GM23338 (cell line): Measurements from ENCODE around the gene GTF3C1. TPM values are rescaled to one million over a fixed set of nuclear protein-coding genes. Genes with fewer than 3 reads are reported as not detected.

Experiments
- ATAC-seq: fragments of 200-7000 bp; cut with Tn5 transposase; 3 replicates; pipeline ENCODE4 v1.9.1; 2020
- DNase-seq: peaks from one replicate; pipeline ENCODE4 v3.0.0-alpha.2; 2015; ENCODE audit warnings: low spot score
- H2AFZ ChIP-seq: fragments of 200-600 bp; sonication (generic); 2 replicates; pipeline ENCODE4 v1.8.0; 2016; ENCODE audit warnings: antibody characterized with exemption, mild to moderate bottlenecking, moderate library complexity
- H3F3A ChIP-seq: fragments of 200-600 bp; sonication (generic); replicated peaks from 2 replicates; pipeline ENCODE4 v1.8.0; 2017; ENCODE audit warnings: antibody characterized with exemption, mixed run types, low read depth
- H3K27ac ChIP-seq: fragments of 200-600 bp; sonication (generic); 2 replicates; pipeline ENCODE4 v1.6.1; 2016; ENCODE audit warnings: low read depth
- H3K27me3 ChIP-seq: fragments of 200-600 bp; sonication (generic); 2 replicates; pipeline ENCODE4 v1.8.0; 2016; ENCODE audit warnings: mild to moderate bottlenecking, mixed run types, moderate library complexity; ENCODE audit not compliant: insufficient read depth
- H3K36me3 ChIP-seq: fragments of 200-600 bp; sonication (generic); 2 replicates; pipeline ENCODE4 v1.8.0; 2016; ENCODE audit warnings: mild to moderate bottlenecking; ENCODE audit not compliant: insufficient read depth
- H3K4me1 ChIP-seq: fragments of 200-600 bp; sonication (generic); 2 replicates; pipeline ENCODE4 v1.8.0; 2016; ENCODE audit warnings: mild to moderate bottlenecking, moderate library complexity; ENCODE audit not compliant: insufficient read depth
- H3K4me2 ChIP-seq: fragments of 200-600 bp; sonication (generic); 2 replicates; pipeline ENCODE4 v1.7.1; 2017; ENCODE audit warnings: mixed run types
- H3K4me3 ChIP-seq: fragments of 200-600 bp; sonication (generic); 2 replicates; pipeline ENCODE4 v1.6.1; 2016; ENCODE audit warnings: mixed run types
- H3K79me2 ChIP-seq: fragments of 200-600 bp; sonication (generic); replicated peaks from 2 replicates; pipeline ENCODE4 v1.8.0; 2017; ENCODE audit warnings: mild to moderate bottlenecking; ENCODE audit not compliant: insufficient read depth
- H3K9me2 ChIP-seq: fragments of 200-600 bp; sonication (generic); 2 replicates; pipeline ENCODE4 v1.8.0; 2017; ENCODE audit not compliant: insufficient read depth
- H4K20me1 ChIP-seq: fragments of 200-600 bp; sonication (generic); replicated peaks from 2 replicates; pipeline ENCODE4 v1.8.0; 2017; ENCODE audit warnings: mild to moderate bottlenecking; ENCODE audit not compliant: insufficient read depth
- H3K27ac Mint-ChIP-seq: 2 replicates; pipeline ENCODE4 v1.8.0; 2020; ENCODE audit warnings: inconsistent platforms, mild to moderate bottlenecking, moderate library complexity, mixed read lengths
- H3K27me3 Mint-ChIP-seq: 3 replicates; pipeline ENCODE4 v1.8.0; 2022; ENCODE audit warnings: low read depth, mild to moderate bottlenecking, moderate library complexity, mixed read lengths, inconsistent platforms; ENCODE audit not compliant: insufficient read depth, poor library complexity
- H3K36me3 Mint-ChIP-seq: 3 replicates; pipeline ENCODE4 v1.8.0; 2021; ENCODE audit warnings: low read depth, mild to moderate bottlenecking, inconsistent platforms, moderate library complexity, mixed read lengths
- H3K4me1 Mint-ChIP-seq: 3 replicates; pipeline ENCODE4 v1.8.0; 2020; ENCODE audit warnings: mild to moderate bottlenecking, inconsistent platforms, mixed read lengths
- H3K4me3 Mint-ChIP-seq: 3 replicates; pipeline ENCODE4 v1.8.0; 2021; ENCODE audit warnings: moderate library complexity, mild to moderate bottlenecking, inconsistent platforms, mixed read lengths
- H3K9me3 Mint-ChIP-seq: 3 replicates; pipeline ENCODE4 v1.8.0; 2020; ENCODE audit warnings: moderate library complexity, mild to moderate bottlenecking, inconsistent platforms, mixed read lengths
- EZH2 ChIP-seq: fragments of 200-600 bp; sonication (generic); IDR thresholded peaks from one replicate; pipeline ENCODE4 v1.8.0; 2017; ENCODE audit warnings: antibody characterized with exemption, mild to moderate bottlenecking, low read depth; ENCODE audit not compliant: unreplicated experiment
- EZH2phosphoT487 ChIP-seq: fragments of 200-600 bp; sonication (generic); IDR thresholded peaks from one replicate; pipeline ENCODE4 v1.8.1; 2018; ENCODE audit warnings: antibody characterized with exemption; ENCODE audit not compliant: unreplicated experiment
- NANOG ChIP-seq: IDR thresholded peaks from 2 replicates; pipeline ENCODE4 v1.6.1; 2016; ENCODE audit warnings: antibody characterized with exemption, borderline replicate concordance
- REST ChIP-seq: IDR thresholded peaks from one replicate; pipeline ENCODE4 v1.6.1; 2018; ENCODE audit warnings: antibody characterized with exemption; ENCODE audit not compliant: unreplicated experiment
- STAT1 ChIP-seq: IDR thresholded peaks from one replicate; pipeline ENCODE4 v1.6.1; 2016; ENCODE audit warnings: antibody characterized with exemption; ENCODE audit not compliant: unreplicated experiment
- ZNF114 ChIP-seq: fragments of 250-450 bp; sonication (Bioruptor Pico); IDR thresholded peaks from 2 replicates; pipeline ENCODE4 v1.5.0; 2020; ENCODE audit warnings: mild to moderate bottlenecking, moderate library complexity
- ZNF331 ChIP-seq: fragments of 250-450 bp; sonication (Bioruptor Pico); IDR thresholded peaks from 2 replicates; pipeline ENCODE4 v1.5.0; 2020; ENCODE audit warnings: low read depth, mild to moderate bottlenecking, moderate library complexity
- ZNF462 ChIP-seq: fragments of 250-450 bp; sonication (Bioruptor Pico); IDR thresholded peaks from 2 replicates; pipeline ENCODE4 v1.5.0; 2020; ENCODE audit warnings: mild to moderate bottlenecking, moderate library complexity
- polyA plus RNA-seq: library from polyadenylated mRNA; unstranded; fragments of >200 nt; fragmentation: Nextera tagmentation; extraction: Ambion mirVana; gene quantifications from 2 replicates; pipeline ENCODE4 v1.2.1, GENCODE V29; 2016
- total RNA-seq: library from RNA; depleted of rRNA; stranded (reverse); fragments of >200 nt; shearing (Covaris generic); gene quantifications from 2 replicates; pipeline ENCODE4 v1.2.3, GENCODE V29; 2014
- TF ChIP-seq, protein P1 (sequence below): IDR thresholded peaks from 2 replicates; pipeline ENCODE4 v1.6.1; 2016; ENCODE audit warnings: antibody characterized with exemption

GTF3C1 gene
- total and polyA plus RNA-seq, 2 experiments from 2014 or later = 78.5 to 138 TPM

- no peak for TF ChIP-seq ZNF462
- no peak for TF ChIP-seq STAT1
- TF ChIP-seq, protein P1, sequence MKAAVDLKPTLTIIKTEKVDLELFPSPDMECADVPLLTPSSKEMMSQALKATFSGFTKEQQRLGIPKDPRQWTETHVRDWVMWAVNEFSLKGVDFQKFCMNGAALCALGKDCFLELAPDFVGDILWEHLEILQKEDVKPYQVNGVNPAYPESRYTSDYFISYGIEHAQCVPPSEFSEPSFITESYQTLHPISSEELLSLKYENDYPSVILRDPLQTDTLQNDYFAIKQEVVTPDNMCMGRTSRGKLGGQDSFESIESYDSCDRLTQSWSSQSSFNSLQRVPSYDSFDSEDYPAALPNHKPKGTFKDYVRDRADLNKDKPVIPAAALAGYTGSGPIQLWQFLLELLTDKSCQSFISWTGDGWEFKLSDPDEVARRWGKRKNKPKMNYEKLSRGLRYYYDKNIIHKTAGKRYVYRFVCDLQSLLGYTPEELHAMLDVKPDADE = no peak
- no peak for TF ChIP-seq ZNF331
- TF ChIP-seq ZNF114 (CRISPR knock-in tag) = no peak
- no peak for TF ChIP-seq EZH2
These were observed 17.6 kb downstream of the GTF3C1 start (continued) for GRCh38 chr16:27531826-27532800.

DNA sequence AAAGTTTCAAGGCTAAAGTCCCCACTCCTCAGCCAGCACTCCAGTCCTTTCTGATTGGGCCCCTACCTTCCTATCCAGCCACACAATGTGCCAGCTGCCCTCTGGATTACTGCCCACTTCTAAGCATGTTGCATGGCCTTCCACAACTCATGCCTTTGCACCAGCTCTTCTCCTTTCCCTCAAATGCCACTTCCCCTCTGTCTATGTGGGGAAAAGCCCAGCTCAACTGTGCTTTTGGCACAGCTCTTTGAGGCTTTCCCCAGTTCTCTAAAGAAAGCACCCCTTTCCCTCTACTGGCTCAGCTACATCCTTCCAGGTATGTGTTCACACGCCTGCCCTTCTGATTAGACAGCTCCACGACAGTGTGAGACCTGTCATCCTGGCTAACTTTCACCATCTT is 18.5 kb downstream of the GTF3C1 start:
- H3K27me3 Mint-ChIP-seq = peaks cover 11% of the 10 kb centered on the region
- H2AFZ ChIP-seq = no peak overlapping the region
- H3K79me2 ChIP-seq = no peaks in the 10 kb centered on the region
- H4K20me1 ChIP-seq = peaks cover 5% of the 10 kb centered on the region
- no peaks in the 10 kb centered on the region for H3K4me1 Mint-ChIP-seq
- no peak overlapping the region for H3K4me2 ChIP-seq
- H3K27ac ChIP-seq = no peak overlapping the region
- H3K4me3 Mint-ChIP-seq = no peak overlapping the region
- H3K27ac Mint-ChIP-seq = no peak overlapping the region
- peaks cover 54% of the 10 kb centered on the region for H3K36me3 ChIP-seq
- peaks cover 83% of the 10 kb centered on the region for H3K36me3 Mint-ChIP-seq
- H3F3A ChIP-seq = no peaks in the 10 kb centered on the region
- no peak overlapping the region for H3K4me3 ChIP-seq
- no peaks in the 10 kb centered on the region for H3K27me3 ChIP-seq
- H3K9me2 ChIP-seq = no peaks in the 10 kb centered on the region
- DNase-seq = no peak
- no peak for TF ChIP-seq EZH2
- no peak for TF ChIP-seq ZNF114 (CRISPR knock-in tag)
- no peak for TF ChIP-seq REST
- no peak for TF ChIP-seq ZNF331
- TF ChIP-seq NANOG = no peak
- no peak for TF ChIP-seq EZH2phosphoT487
- H3K9me3 Mint-ChIP-seq = no peaks in the 10 kb centered on the region
- no peaks in the 10 kb centered on the region for H3K4me1 ChIP-seq
- ATAC-seq = no peak
